Stimulated activated naive B cell treated with anti-CD40 and anti-IgM and Interleukin-4, amounts not matched to agents 10 μg/mL and 1 μg/mL and 100 μg/mL, for 72 hours (primary cell): ENCODE results near the gene SPTBN5.

Experiments
- ATAC-seq, 2 donors: fragments of 150-1000 bp; cut with Tn5 transposase; replicated peaks; 2 replicates each; pipeline ENCODE4 v1.10.0; 2021; ENCODE audit warnings: moderate library complexity in 1 of 2
- DNase-seq: peaks from one replicate; pipeline ENCODE4 v3.0.0; 2021
- H3K27ac Mint-ChIP-seq: one replicate; pipeline ENCODE4 v1.8.0; 2022; ENCODE audit warnings: mild to moderate bottlenecking, mixed read lengths
- H3K27me3 Mint-ChIP-seq, 2 donors: one replicate each; pipeline ENCODE4 v1.8.0; 2022; ENCODE audit warnings: mixed read lengths in 2 of 2
- H3K36me3 Mint-ChIP-seq, 2 donors: one replicate each; pipeline ENCODE4 v1.8.0; 2022; ENCODE audit warnings: mixed read lengths in 2 of 2, mild to moderate bottlenecking in 1 of 2
- H3K4me1 Mint-ChIP-seq, 2 donors: one replicate each; pipeline ENCODE4 v1.8.0; 2022; ENCODE audit warnings: mixed read lengths in 2 of 2, mild to moderate bottlenecking in 1 of 2
- H3K4me3 Mint-ChIP-seq, 2 donors: one replicate each; pipeline ENCODE4 v1.8.0; 2022; ENCODE audit warnings: mild to moderate bottlenecking in 2 of 2, mixed read lengths in 2 of 2, moderate library complexity in 1 of 2
- H3K9me3 Mint-ChIP-seq, 2 donors: one replicate each; pipeline ENCODE4 v1.8.0; 2022; ENCODE audit warnings: mixed read lengths in 2 of 2, mild to moderate bottlenecking in 1 of 2

The SPTBN5 gene

GRCh38 chr15:41891226-41891625 is 2.6 kb downstream of the SPTBN5 start:
- no peaks in the 10 kb centered on the region for H3K27me3 Mint-ChIP-seq
- H3K36me3 Mint-ChIP-seq, result peaks cover 2 to 12% of the 10 kb centered on the region in 2 donors
- peaks cover 0 to 3% of the 10 kb centered on the region in 2 donors for H3K9me3 Mint-ChIP-seq
- no peak overlapping the region for H3K4me3 Mint-ChIP-seq
- H3K27ac Mint-ChIP-seq, result peak overlapping the region; percentile 47
- H3K4me1 Mint-ChIP-seq, result peaks cover 46 to 64% of the 10 kb centered on the region in 2 donors
- ATAC-seq (no peak), DNase-seq (no peak)

DNA sequence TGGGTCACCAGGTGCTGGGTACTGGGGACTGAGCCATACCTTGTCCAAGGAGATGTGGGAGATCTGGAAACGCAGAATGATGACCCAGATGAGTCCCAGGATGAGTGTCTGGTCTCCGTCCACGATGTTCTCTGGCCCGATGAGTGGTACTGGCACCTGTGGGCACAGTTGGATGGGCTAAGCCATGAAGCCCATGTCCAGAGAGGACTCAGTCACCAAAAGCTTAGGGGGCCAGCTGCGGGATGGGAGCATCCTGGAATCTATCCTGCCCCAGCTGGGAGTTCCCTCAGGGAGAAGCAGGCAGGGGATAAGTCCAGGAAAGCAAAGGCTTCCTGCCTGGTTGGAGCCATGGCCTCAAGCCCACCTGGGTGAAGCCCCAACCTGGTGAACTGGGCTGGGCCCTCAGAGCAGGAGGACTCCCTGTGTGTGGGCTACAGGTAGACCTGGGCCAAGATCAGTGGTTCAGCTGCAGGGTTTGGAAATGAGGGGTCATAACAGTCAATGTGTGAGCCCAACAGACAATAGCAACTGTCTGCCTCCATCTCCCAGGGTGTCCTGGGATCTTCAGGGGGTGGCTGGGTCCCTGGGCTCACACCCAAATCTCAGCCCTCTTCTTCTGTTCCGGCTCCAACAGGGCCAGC is 3.7 kb downstream of the SPTBN5 start:
- Mint-ChIP-seq H3K9me3 (peaks cover 0 to 3% of the 10 kb centered on the region in 2 donors), H3K27ac (peak overlapping the region; percentile 47), H3K36me3 (peaks cover 0 to 4% of the 10 kb centered on the region in 2 donors), H3K4me1 (peaks cover 43 to 59% of the 10 kb centered on the region in 2 donors), H3K27me3 (no peaks in the 10 kb centered on the region), H3K4me3 (no peak overlapping the region)
- ATAC-seq (no peak), DNase-seq (no peak)

GRCh38 chr15:41888662-41889253 is 5.1 kb downstream of the SPTBN5 start:
- Mint-ChIP-seq H3K9me3 (peaks cover 0 to 3% of the 10 kb centered on the region in 2 donors), H3K27me3 (no peaks in the 10 kb centered on the region), H3K36me3 (peaks cover 0 to 3% of the 10 kb centered on the region in 2 donors), H3K4me1 (peaks cover 32 to 45% of the 10 kb centered on the region in 2 donors), H3K27ac (peak overlapping the region; percentile 72), H3K4me3 (no peak overlapping the region)
- DNase-seq (no peak), ATAC-seq (peak; percentile 53 to 54)

- Mint-ChIP-seq H3K27ac (no peak overlapping the region), H3K4me3 (no peak overlapping the region), H3K4me1 (peaks cover 31 to 44% of the 10 kb centered on the region in 2 donors), H3K9me3 (peaks cover 0 to 3% of the 10 kb centered on the region in 2 donors), H3K36me3 (peaks cover 0 to 3% of the 10 kb centered on the region in 2 donors), H3K27me3 (no peaks in the 10 kb centered on the region)
- DNase-seq (no peak), ATAC-seq (no peak)
Observed at GRCh38 chr15:41887893-41888292, 6.0 kb downstream of the SPTBN5 start.

DNA sequence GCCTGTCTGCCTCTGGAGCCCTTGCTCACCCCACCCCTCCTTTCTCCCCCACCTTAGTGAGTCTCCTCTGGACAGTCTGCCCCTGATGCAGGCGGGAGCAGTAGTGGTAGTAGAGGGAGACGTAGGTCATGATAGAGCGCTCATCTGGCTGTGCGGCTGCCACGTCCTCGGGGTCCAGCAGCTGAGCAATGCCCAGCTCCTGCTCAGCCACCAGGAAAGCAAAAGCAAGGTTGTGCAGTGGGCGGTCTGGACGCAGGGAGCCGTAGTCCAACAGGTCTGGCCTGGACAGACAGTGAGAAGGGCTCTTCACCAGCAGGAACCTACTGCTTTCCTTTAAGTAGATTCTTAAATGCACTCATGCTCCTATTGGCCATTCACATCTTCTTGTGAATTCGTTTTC is 6.7 kb downstream of the SPTBN5 start:
- Mint-ChIP-seq H3K4me1 (peaks cover 24 to 43% of the 10 kb centered on the region in 2 donors), H3K9me3 (peaks cover 0 to 3% of the 10 kb centered on the region in 2 donors), H3K4me3 (no peak overlapping the region), H3K27me3 (peaks cover 4 to 7% of the 10 kb centered on the region in 2 donors), H3K27ac (no peak overlapping the region), H3K36me3 (peaks cover 0 to 3% of the 10 kb centered on the region in 2 donors)
- ATAC-seq (no peak), DNase-seq (no peak)

- H3K27ac Mint-ChIP-seq, result no peak overlapping the region
- peaks cover 0 to 3% of the 10 kb centered on the region in 2 donors for H3K36me3 Mint-ChIP-seq
- DNase-seq, result no peak
- H3K9me3 Mint-ChIP-seq, result peaks cover 0 to 3% of the 10 kb centered on the region in 2 donors
- H3K4me3 Mint-ChIP-seq, result no peak overlapping the region
- H3K27me3 Mint-ChIP-seq, result peaks cover 4 to 7% of the 10 kb centered on the region in 2 donors
- ATAC-seq, result no peak
- peaks cover 21 to 39% of the 10 kb centered on the region in 2 donors for H3K4me1 Mint-ChIP-seq
Observed at GRCh38 chr15:41886741-41887140, 7.1 kb downstream of the SPTBN5 start.

- peaks cover 12 to 15% of the 10 kb centered on the region in 2 donors for H3K27me3 Mint-ChIP-seq
- peaks cover 0 to 3% of the 10 kb centered on the region in 2 donors for H3K9me3 Mint-ChIP-seq
- peaks cover 0 to 6% of the 10 kb centered on the region in 2 donors for H3K36me3 Mint-ChIP-seq
- peaks cover 26 to 47% of the 10 kb centered on the region in 2 donors for H3K4me1 Mint-ChIP-seq
- no peak overlapping the region for H3K27ac Mint-ChIP-seq
- ATAC-seq (no peak), DNase-seq (no peak)
- no peak overlapping the region for H3K4me3 Mint-ChIP-seq
Observed at GRCh38 chr15:41885841-41886240, 8.0 kb downstream of the SPTBN5 start.

DNA sequence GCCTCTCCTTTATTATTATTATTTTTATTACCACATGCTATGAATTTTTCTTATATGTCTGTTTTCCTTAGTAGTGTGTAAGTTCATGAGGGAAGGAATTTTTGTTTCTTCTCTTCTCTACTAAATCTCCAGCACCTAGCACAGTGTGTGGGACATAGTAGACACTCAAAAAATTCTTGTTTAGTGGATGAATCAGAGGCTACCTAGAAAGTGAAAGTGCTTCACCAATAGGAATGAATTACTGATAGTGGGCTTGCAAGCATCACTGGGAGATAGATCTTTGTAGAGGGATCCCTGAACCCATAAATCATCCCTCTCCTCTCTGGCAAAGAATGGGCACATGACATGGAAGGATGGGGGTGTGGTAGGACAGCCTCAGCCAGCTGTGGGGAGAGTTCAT is 8.5 kb downstream of the SPTBN5 start:
- H3K4me3 Mint-ChIP-seq, result no peak overlapping the region
- no peak overlapping the region for H3K27ac Mint-ChIP-seq
- peaks cover 17 to 20% of the 10 kb centered on the region in 2 donors for H3K27me3 Mint-ChIP-seq
- H3K9me3 Mint-ChIP-seq, result peaks cover 0 to 3% of the 10 kb centered on the region in 2 donors
- ATAC-seq (no peak), DNase-seq (no peak)
- peaks cover 26 to 47% of the 10 kb centered on the region in 2 donors for H3K4me1 Mint-ChIP-seq
- peaks cover 0 to 6% of the 10 kb centered on the region in 2 donors for H3K36me3 Mint-ChIP-seq

DNA sequence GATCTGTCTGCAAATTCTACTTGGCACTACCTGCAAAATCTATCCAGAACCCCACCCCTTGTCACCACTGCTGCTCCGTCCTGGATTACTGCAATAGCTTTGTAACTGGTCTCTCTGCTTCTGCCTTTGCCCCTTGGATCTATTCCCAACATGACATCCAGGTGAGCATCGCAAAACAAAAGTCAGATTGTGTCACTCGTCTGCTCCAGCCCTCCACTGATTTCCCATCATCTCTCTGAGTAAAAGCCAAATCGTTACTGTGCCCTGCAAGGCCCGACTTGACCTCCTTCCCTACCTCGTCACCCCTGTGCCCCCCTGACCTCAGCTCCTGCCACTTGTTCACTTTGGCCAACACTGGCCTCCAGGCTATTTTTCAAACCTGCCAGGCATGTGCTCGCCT is 9.4 kb downstream of the SPTBN5 start:
- H3K36me3 Mint-ChIP-seq, result peaks cover 0 to 6% of the 10 kb centered on the region in 2 donors
- H3K4me3 Mint-ChIP-seq, result no peak overlapping the region
- DNase-seq, result no peak
- H3K9me3 Mint-ChIP-seq, result peaks cover 0 to 3% of the 10 kb centered on the region in 2 donors
- no peak overlapping the region for H3K27ac Mint-ChIP-seq
- peaks cover 22 to 28% of the 10 kb centered on the region in 2 donors for H3K27me3 Mint-ChIP-seq
- ATAC-seq, result no peak
- peaks cover 28 to 46% of the 10 kb centered on the region in 2 donors for H3K4me1 Mint-ChIP-seq

GRCh38 chr15:41883484-41883825 is 10.4 kb downstream of the SPTBN5 start:
- H3K27ac Mint-ChIP-seq, result no peak overlapping the region
- peaks cover 26 to 36% of the 10 kb centered on the region in 2 donors for H3K27me3 Mint-ChIP-seq
- ATAC-seq, result no peak
- H3K9me3 Mint-ChIP-seq, result no peaks in the 10 kb centered on the region
- peaks cover 22 to 36% of the 10 kb centered on the region in 2 donors for H3K4me1 Mint-ChIP-seq
- H3K4me3 Mint-ChIP-seq, result no peak overlapping the region
- peaks cover 0 to 3% of the 10 kb centered on the region in 2 donors for H3K36me3 Mint-ChIP-seq
- DNase-seq, result no peak

GRCh38 chr15:41882689-41883483 is 11.0 kb downstream of the SPTBN5 start:
- Mint-ChIP-seq H3K27ac (no peak overlapping the region), H3K36me3 (peaks cover 0 to 3% of the 10 kb centered on the region in 2 donors), H3K27me3 (peaks cover 26 to 36% of the 10 kb centered on the region in 2 donors), H3K4me3 (no peak overlapping the region), H3K4me1 (peaks cover 20 to 30% of the 10 kb centered on the region in 2 donors), H3K9me3 (no peaks in the 10 kb centered on the region)
- DNase-seq, result no peak
- peak; percentile 39 to 52 for ATAC-seq

DNA sequence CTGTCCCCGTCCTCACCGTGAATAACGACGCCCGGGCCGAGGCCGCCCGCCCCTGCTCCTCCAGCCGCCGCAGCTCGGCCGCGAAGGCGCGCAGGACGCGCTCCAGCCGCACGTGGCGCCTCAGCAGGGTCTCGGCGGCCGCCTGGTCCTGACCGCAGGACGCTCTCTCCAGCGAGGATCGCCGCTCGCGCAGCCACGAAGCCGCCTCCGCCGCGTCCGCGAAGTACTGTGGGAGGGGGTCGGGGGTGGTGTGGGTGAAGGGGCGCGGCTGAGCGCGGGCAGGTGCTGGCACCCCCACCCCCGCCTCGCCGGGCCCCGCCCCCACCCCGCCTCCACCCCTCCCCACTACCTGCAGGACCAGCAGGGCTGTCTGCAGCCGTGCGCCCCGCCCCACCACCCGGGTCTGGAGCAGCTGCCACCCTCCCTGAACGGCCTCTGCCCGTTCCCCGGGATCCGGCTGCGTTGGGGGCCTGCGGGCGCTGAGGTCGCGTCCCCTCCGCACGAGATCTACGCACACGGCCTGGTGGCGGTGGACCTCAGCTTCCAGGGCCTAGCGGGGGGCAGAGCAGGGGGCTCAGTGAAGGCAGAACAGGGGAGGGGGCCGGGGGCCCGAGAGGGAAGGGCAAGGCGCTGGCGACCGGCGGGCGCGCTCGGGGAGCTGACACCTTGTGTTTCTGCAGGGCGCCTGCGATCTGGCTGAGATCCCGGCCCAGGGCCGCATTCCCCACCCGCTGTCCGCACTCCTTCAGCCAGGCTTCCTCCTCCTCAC is 11.7 kb downstream of the SPTBN5 start:
- H3K27ac Mint-ChIP-seq, result no peak overlapping the region
- H3K36me3 Mint-ChIP-seq, result peaks cover 0 to 3% of the 10 kb centered on the region in 2 donors
- peaks cover 26 to 36% of the 10 kb centered on the region in 2 donors for H3K27me3 Mint-ChIP-seq
- ATAC-seq, result peak; percentile 52 to 57
- H3K4me1 Mint-ChIP-seq, result peaks cover 16 to 23% of the 10 kb centered on the region in 2 donors
- no peak for DNase-seq
- peak overlapping the region in 1 of 2 donors; percentile 44 for H3K4me3 Mint-ChIP-seq
- H3K9me3 Mint-ChIP-seq, result no peaks in the 10 kb centered on the region

DNA sequence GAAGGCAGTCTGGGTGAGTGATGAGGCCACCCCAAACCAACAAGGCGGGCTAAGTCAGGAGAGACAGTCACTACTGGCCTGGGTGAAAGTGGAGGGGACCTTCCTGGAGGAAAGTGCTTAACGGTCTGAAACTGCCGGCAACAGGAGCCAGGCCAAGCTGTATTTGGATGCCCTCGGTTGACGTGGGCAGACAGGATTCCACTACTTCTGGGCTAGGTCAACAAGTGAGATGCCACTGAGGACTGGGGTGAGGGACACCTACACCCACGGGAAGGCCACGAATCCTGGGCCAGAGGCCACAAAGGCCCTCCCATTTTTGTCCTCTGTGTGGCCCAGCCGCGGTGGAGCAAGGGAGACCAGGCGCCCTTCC is 12.3 kb downstream of the SPTBN5 start:
- H3K27ac Mint-ChIP-seq, result no peak overlapping the region
- no peaks in the 10 kb centered on the region for H3K9me3 Mint-ChIP-seq
- no peak for DNase-seq
- ATAC-seq, result no peak
- peak overlapping the region; percentile 12 to 47 for H3K4me3 Mint-ChIP-seq
- peaks cover 26 to 36% of the 10 kb centered on the region in 2 donors for H3K27me3 Mint-ChIP-seq
- H3K36me3 Mint-ChIP-seq, result peaks cover 0 to 3% of the 10 kb centered on the region in 2 donors
- H3K4me1 Mint-ChIP-seq, result peaks cover 16 to 23% of the 10 kb centered on the region in 2 donors

GRCh38 chr15:41881086-41881485 is 12.8 kb downstream of the SPTBN5 start:
- Mint-ChIP-seq H3K27ac (no peak overlapping the region), H3K36me3 (peaks cover 0 to 3% of the 10 kb centered on the region in 2 donors), H3K9me3 (no peaks in the 10 kb centered on the region), H3K4me1 (peaks cover 17 to 26% of the 10 kb centered on the region in 2 donors), H3K4me3 (peak overlapping the region; percentile 46 to 47), H3K27me3 (peaks cover 26 to 39% of the 10 kb centered on the region in 2 donors)
- ATAC-seq (no peak), DNase-seq (no peak)
